H1 (cell line): ENCODE measurements around the gene PNRC1. TPM values are rescaled to one million over a fixed set of nuclear protein-coding genes. Genes with fewer than 3 reads are reported as not detected.

Experiments
- CTCF ChIA-PET: fragments of 300-600 bp; sonication (Branson Sonifier 250); formaldehyde crosslinking; loops from one replicate; lab custom pipeline; 2021; ENCODE audit not compliant: partially characterized antibody; lab: Charles Lee
- POLR2A ChIA-PET: fragments of 300-600 bp; sonication (Branson Sonifier 250); formaldehyde crosslinking; loops from one replicate; lab custom pipeline; 2021; ENCODE audit warnings: inconsistent platforms; ENCODE audit not compliant: partially characterized antibody; lab: Charles Lee
- DNase-seq, 2 experiments: peaks; one replicate each; pipeline versions ENCODE4 v3.0.0 to v3.0.0-alpha.2; 2010 to 2022; ENCODE audit warnings: low spot score in 2 of 2, low read depth in 1 of 2, mixed read lengths in 1 of 2
- FAIRE-seq: peaks from 2 replicates; lab custom pipeline; 2011; peaks lifted over from hg19 to GRCh38; lab: Jason Lieb, UNC
- H2AFZ ChIP-seq: 2 replicates; pipeline ENCODE4 v1.8.1; 2012; ENCODE audit warnings: low read length, inconsistent platforms
- H2AK5ac ChIP-seq: 2 replicates; pipeline ENCODE4 v1.6.1; 2013; ENCODE audit warnings: low read depth, low read length
- H2BK120ac ChIP-seq: replicated peaks from 2 replicates; pipeline ENCODE3; 2013; ENCODE audit warnings: low read depth, low read length, inconsistent platforms
- H2BK12ac ChIP-seq: 2 replicates; pipeline ENCODE4 v1.6.1; 2013; ENCODE audit warnings: low read depth, low read length
- H2BK15ac ChIP-seq: 2 replicates; pipeline ENCODE4 v1.6.1; 2013; ENCODE audit warnings: low read length
- H2BK20ac ChIP-seq: 2 replicates; pipeline ENCODE4 v1.6.1; 2013; ENCODE audit warnings: low read length
- H2BK5ac ChIP-seq: 2 replicates; pipeline ENCODE4 v1.6.1; 2013; ENCODE audit warnings: low read depth, low read length
- H3K14ac ChIP-seq: 2 replicates; pipeline ENCODE4 v1.6.1; 2013; ENCODE audit warnings: inconsistent platforms; ENCODE audit not compliant: insufficient read length
- H3K18ac ChIP-seq: 2 replicates; pipeline ENCODE4 v1.6.1; 2013; ENCODE audit warnings: low read length; ENCODE audit errors: extremely low read depth
- H3K23ac ChIP-seq: 2 replicates; pipeline ENCODE4 v1.6.1; 2013; ENCODE audit warnings: inconsistent platforms; ENCODE audit not compliant: insufficient read length
- H3K23me2 ChIP-seq: 2 replicates; pipeline ENCODE4 v1.6.1; 2013; ENCODE audit warnings: low read depth, low read length
- H3K27ac ChIP-seq: 2 replicates; pipeline ENCODE4 v1.6.1; 2011; ENCODE audit warnings: low read depth, low read length, inconsistent platforms
- H3K27me3 ChIP-seq, 4 experiments: replicated peaks in 1 of 4; 1 replicate in 1 of 4; 2 replicates in 3 of 4; pipeline versions ENCODE4 v1.6.1 to v1.8.1; 2011 to 2013; ENCODE audit warnings: low read length in 3 of 4, mild to moderate bottlenecking in 3 of 4, inconsistent platforms in 2 of 4, mixed read lengths in 2 of 4, moderate library complexity in 1 of 4; ENCODE audit not compliant: control insufficient read depth in 3 of 4, insufficient read depth in 3 of 4; ENCODE audit errors: extremely low read depth in 1 of 4
- H3K36me3 ChIP-seq, 4 experiments: 2 replicates each; pipeline versions ENCODE4 v1.6.1 to v1.8.1; 2011 to 2013; ENCODE audit warnings: mild to moderate bottlenecking in 4 of 4, low read length in 3 of 4, moderate library complexity in 2 of 4, control low read depth in 1 of 4, inconsistent platforms in 1 of 4; ENCODE audit not compliant: insufficient read depth in 4 of 4, control insufficient read depth in 2 of 4
- H3K4ac ChIP-seq: replicated peaks from 2 replicates; pipeline ENCODE3; 2013; ENCODE audit warnings: low read length, low read depth, mixed read lengths, inconsistent platforms; ENCODE audit not compliant: insufficient read length
- H3K4me1 ChIP-seq, 4 experiments: replicated peaks in 1 of 4; 1 replicate in 1 of 4; 2 replicates in 3 of 4; pipeline versions ENCODE4 v1.6.1 to v1.8.1; 2011 to 2013; ENCODE audit warnings: low read length in 3 of 4, inconsistent platforms in 2 of 4, mixed read lengths in 1 of 4; ENCODE audit not compliant: insufficient read depth in 4 of 4, control insufficient read depth in 3 of 4
- H3K4me2 ChIP-seq, 2 experiments: 2 replicates each; pipeline versions ENCODE4 v1.6.1 to v1.8.1; 2011 to 2013; ENCODE audit warnings: low read depth in 2 of 2, low read length in 2 of 2, control low read depth in 1 of 2, inconsistent platforms in 1 of 2, mild to moderate bottlenecking in 1 of 2; ENCODE audit not compliant: insufficient read depth in 1 of 2
- H3K4me3 ChIP-seq, 4 experiments: fragments of 200-600, 300-600 bp in 1 of 4; sonication (generic), shearing (Covaris generic), sonication (Bioruptor Twin) in 1 of 4; 2 replicates each; pipeline versions ENCODE4 v1.5.1 to v1.8.1; 2011 to 2016; ENCODE audit warnings: low read length in 4 of 4, low read depth in 3 of 4, control low read depth in 2 of 4, inconsistent platforms in 2 of 4, mild to moderate bottlenecking in 2 of 4, mixed read lengths in 1 of 4, moderate library complexity in 1 of 4; ENCODE audit not compliant: insufficient read depth in 2 of 4; ENCODE audit errors: extremely low read depth in 1 of 4
- H3K56ac ChIP-seq: replicated peaks from 2 replicates; pipeline ENCODE3; 2013; ENCODE audit warnings: low read depth, mild to moderate bottlenecking, mixed read lengths, low read length, inconsistent platforms; ENCODE audit not compliant: insufficient read length
- H3K79me1 ChIP-seq: 2 replicates; pipeline ENCODE4 v1.6.1; 2013; ENCODE audit warnings: low read depth, low read length, control low read depth
- H3K79me2 ChIP-seq, 2 experiments: 2 replicates each; pipeline versions ENCODE4 v1.6.1 to v1.8.1; 2012 to 2013; ENCODE audit warnings: low read length in 2 of 2, mild to moderate bottlenecking in 2 of 2, inconsistent platforms in 1 of 2; ENCODE audit not compliant: insufficient read depth in 2 of 2, control insufficient read depth in 1 of 2
- H3K9ac ChIP-seq, 4 experiments: replicated peaks in 1 of 4; 1 replicate in 1 of 4; 2 replicates in 3 of 4; pipeline versions ENCODE4 v1.6.1 to v1.8.1; 2011 to 2013; ENCODE audit warnings: low read depth in 3 of 4, low read length in 3 of 4, control low read depth in 2 of 4, mild to moderate bottlenecking in 2 of 4, moderate library complexity in 2 of 4, inconsistent platforms in 1 of 4; ENCODE audit errors: extremely low read depth in 1 of 4
- H3K9me3 ChIP-seq, 2 experiments: 2 replicates each; pipeline versions ENCODE4 v1.6.1 to v1.8.1; 2012 to 2013; ENCODE audit warnings: mild to moderate bottlenecking in 2 of 2, moderate library complexity in 2 of 2, control low read depth in 1 of 2, inconsistent platforms in 1 of 2, low read depth in 1 of 2, low read length in 1 of 2, mixed read lengths in 1 of 2; ENCODE audit not compliant: insufficient read depth in 2 of 2
- H4K20me1 ChIP-seq, 2 experiments: replicated peaks in 1 of 2; 2 replicates each; pipeline versions ENCODE3 to v1.8.1; 2011 to 2013; ENCODE audit warnings: inconsistent platforms in 2 of 2, low read length in 2 of 2, mild to moderate bottlenecking in 1 of 2; ENCODE audit not compliant: insufficient read depth in 2 of 2, control insufficient read depth in 1 of 2
- H4K5ac ChIP-seq: 2 replicates; pipeline ENCODE4 v1.6.1; 2013; ENCODE audit warnings: low read length, low read depth, mixed read lengths, inconsistent platforms; ENCODE audit not compliant: insufficient read length
- H4K8ac ChIP-seq: 2 replicates; pipeline ENCODE4 v1.8.0; 2013; ENCODE audit warnings: mild to moderate bottlenecking, moderate library complexity, low read length, inconsistent platforms; ENCODE audit not compliant: insufficient read depth; ENCODE audit errors: extremely low read depth
- H4K91ac ChIP-seq: replicated peaks from 2 replicates; pipeline ENCODE3; 2013; ENCODE audit warnings: low read length, mixed read lengths, inconsistent platforms; ENCODE audit not compliant: insufficient read length
- BCL11A ChIP-seq, 2 experiments: IDR thresholded peaks; one replicate each; pipeline ENCODE4 v1.6.1; 2011; ENCODE audit warnings: low read depth in 2 of 2, low read length in 2 of 2, mild to moderate bottlenecking in 2 of 2
- CHD2 ChIP-seq: IDR thresholded peaks from 2 replicates; pipeline ENCODE4 v1.6.1; 2012; ENCODE audit warnings: low read length, improper control_type of control experiment
- EP300 ChIP-seq, 2 experiments: IDR thresholded peaks; 1 replicate in 1 of 2; 2 replicates in 1 of 2; pipeline ENCODE4 v1.6.1; 2011 to 2012; ENCODE audit warnings: low read depth in 2 of 2, low read length in 2 of 2, mild to moderate bottlenecking in 2 of 2, borderline replicate concordance in 1 of 2, inconsistent platforms in 1 of 2, moderate library complexity in 1 of 2
- KDM4A ChIP-seq: IDR thresholded peaks from one replicate; pipeline ENCODE4 v1.7.1; 2012; ENCODE audit warnings: low read depth, mild to moderate bottlenecking, moderate library complexity, low read length, inconsistent platforms; ENCODE audit not compliant: severe bottlenecking
- NANOG ChIP-seq: IDR thresholded peaks from 2 replicates; pipeline ENCODE4 v1.6.1; 2011; ENCODE audit warnings: low read length, low read depth, mild to moderate bottlenecking, inconsistent platforms; ENCODE audit not compliant: insufficient read depth, poor library complexity, severe bottlenecking
- SUZ12 ChIP-seq: fragments of 200-600 bp; sonication (generic); IDR thresholded peaks from 2 replicates; pipeline ENCODE4 v1.6.1; 2012; ENCODE audit warnings: mild to moderate bottlenecking, inconsistent platforms, low read length, moderate library complexity, mixed read lengths
- TAF1 ChIP-seq: IDR thresholded peaks from 2 replicates; pipeline ENCODE4 v1.6.1; 2011; ENCODE audit warnings: mild to moderate bottlenecking, low read depth, low read length
- TBP ChIP-seq: IDR thresholded peaks from 2 replicates; pipeline ENCODE4 v1.6.1; 2011; ENCODE audit warnings: low read depth, low read length, improper control_type of control experiment
- TCF12 ChIP-seq: IDR thresholded peaks from 2 replicates; pipeline ENCODE4 v1.6.1; 2011; ENCODE audit warnings: low read depth, mild to moderate bottlenecking, low read length
- WGBS, 2 experiments: shearing (Covaris generic) in 1 of 2; methylation state at CpG; one replicate each; pipeline versions ENCODE4 v1.1.6 to v1.1.7; 2013 to 2015; ENCODE audit warnings: low lambda C conversion rate in 2 of 2, mixed read lengths in 2 of 2, inconsistent platforms in 1 of 2, low coverage in 1 of 2, missing lambda C conversion rate in 1 of 2; ENCODE audit not compliant: insufficient replicate concordance in 2 of 2, insufficient coverage in 1 of 2, insufficient read length in 1 of 2; ENCODE audit errors: extremely low coverage in 1 of 2, missing lambda C conversion rate in 1 of 2; 5-methylcytosine and 5-hydroxymethylcytosine counted together
- polyA plus RNA-seq, 7 experiments: library from polyadenylated mRNA; depleted of rRNA in 3 of 7; stranded (reverse) in 5 of 7; unstranded in 2 of 7; fragments of >200 nt in 5 of 7; fragments of 200-250 nt in 2 of 7; gene quantifications; 1 replicate in 5 of 7; 2 replicates in 1 of 7; 4 replicates in 1 of 7; pipeline versions ENCODE4 v1.2.1 to v1.2.3, GENCODE V29; 2011 to 2013; ENCODE audit warnings: missing spikeins in 2 of 7, mixed read lengths in 2 of 7
- total RNA-seq: library from RNA; stranded (reverse); fragmentation: NEBNext Ultra II Directional; extraction: Animal tissue kit (Norgen Biotek cat#: 25700); gene quantifications from 2 replicates; pipeline ENCODE4 v1.2.1, GENCODE V29; 2021

Gene PNRC1
- total and polyA plus RNA-seq, 2 of the 8 experiments (the other 6 are each of a cell fraction or from before 2014, with no cell fraction given) = 6.3 to 48.5 TPM

DNA sequence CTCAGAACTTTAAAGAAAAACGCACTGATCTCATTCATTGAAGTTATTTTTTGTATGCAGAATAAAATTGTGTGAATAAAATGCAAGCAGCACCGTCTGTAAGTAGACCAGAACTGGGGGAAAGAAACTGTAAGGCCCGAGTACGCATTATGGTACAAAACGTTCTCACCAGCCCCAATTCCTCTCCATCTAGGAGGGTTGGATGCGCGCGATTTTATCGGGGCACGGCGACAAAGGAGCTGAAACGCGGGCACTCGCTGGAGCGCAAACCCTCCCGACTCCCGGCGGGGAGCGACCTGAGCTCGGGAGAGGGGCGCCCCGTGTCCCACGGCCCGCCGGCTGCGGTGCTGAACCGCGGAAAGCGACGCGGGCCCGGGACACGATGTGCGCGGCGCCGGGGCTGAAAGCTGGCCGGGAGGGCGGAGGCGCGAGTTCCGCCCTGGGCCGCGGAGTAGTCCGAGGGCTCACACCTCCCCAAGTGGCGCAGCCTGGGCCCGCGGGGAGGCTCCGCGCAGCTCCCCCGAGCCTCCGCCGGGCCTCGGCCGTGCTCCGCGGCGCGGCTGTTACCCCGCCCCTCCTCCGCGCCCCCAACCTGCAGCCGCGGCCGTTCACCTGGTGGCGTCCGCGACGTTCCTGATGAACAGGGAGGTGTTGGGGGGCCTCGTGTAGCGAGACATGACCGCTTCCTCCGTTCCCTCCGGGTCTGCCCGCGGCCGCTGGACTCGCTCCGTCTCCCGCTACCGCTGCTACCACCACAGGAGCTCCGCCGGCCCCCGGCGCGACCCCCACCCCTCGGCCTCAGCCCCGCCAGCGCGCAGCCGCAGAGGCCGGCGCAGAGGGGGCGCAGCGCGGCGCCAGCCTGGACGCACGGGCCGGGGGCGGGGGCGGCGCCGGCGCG, 36.9 kb downstream of the PNRC1 start, which contains the start of gene SRSF12:
Gene SRSF12 (minus strand): TSS at position 861 of the 898 bp plus-strand sequence. CDS start 184 bp downstream, at position 677.
- no peak within 1 kb of the TSS for H2AK5ac ChIP-seq
- POLR2A ChIA-PET = interaction anchor here (0.5 to 1.9 kb wide), 9 partner anchors 14 to 298 kb away, joined by 3 to 7 read pairs (median 4); partner anchors contain the start of genes PM20D2, PNRC1 and UBE2J1
- H3K27me3 ChIP-seq = peaks cover 7 to 28% (median 15%) of the 10 kb centered on the region in 4 experiments
- no peak within 1 kb of the TSS for H2BK5ac ChIP-seq
- no peak within 1 kb of the TSS for H2BK12ac ChIP-seq
- peak within 1 kb of the TSS; percentile 74 for H4K91ac ChIP-seq
- peak in 1 of 2 experiments; percentile 80 for DNase-seq
- CTCF ChIA-PET = interaction anchor here (0.5 to 5.1 kb wide), 11 partner anchors 9 to 517 kb away, joined by 3 to 43 read pairs (median 4); partner anchors contain the start of gene PNRC1
- H2BK20ac ChIP-seq = no peak within 1 kb of the TSS
- H3K4me1 ChIP-seq = no peaks in the 10 kb centered on the region
- H3K79me1 ChIP-seq = no peaks in the 10 kb centered on the region; the same call in 1 of the 2 replicates
- peak within 1 kb of the TSS; percentile 80 to 87 (median 81) for H3K4me3 ChIP-seq
- peaks cover 4% of the 10 kb centered on the region; the same call in 1 of the 2 replicates for H3K23me2 ChIP-seq
- peak within 1 kb of the TSS; percentile 60 to 76 (median 71); a peak in 6 of 7 replicates for H3K9ac ChIP-seq
- no peak within 1 kb of the TSS for H3K56ac ChIP-seq
- no peak within 1 kb of the TSS for H2BK120ac ChIP-seq
- no peak within 1 kb of the TSS; the same call in 1 of the 2 replicates for H3K27ac ChIP-seq
- H3K14ac ChIP-seq = no peak within 1 kb of the TSS
- no peaks in the 10 kb centered on the region for H3K9me3 ChIP-seq
- H3K79me2 ChIP-seq = no peaks in the 10 kb centered on the region; a peak in 1 of 4 replicates
- H3K23ac ChIP-seq = no peak within 1 kb of the TSS
- H3K36me3 ChIP-seq = no peaks in the 10 kb centered on the region
- H4K20me1 ChIP-seq = no peaks in the 10 kb centered on the region
- peak within 1 kb of the TSS; percentile 69 to 79 for H3K4me2 ChIP-seq
- H3K4ac ChIP-seq = no peak within 1 kb of the TSS
- peak within 1 kb of the TSS; percentile 60 for H4K5ac ChIP-seq
- FAIRE-seq = peak; percentile 57
- peak within 1 kb of the TSS; percentile 66; the same call in 1 of the 2 replicates for H2AFZ ChIP-seq
- H3K18ac ChIP-seq = peak within 1 kb of the TSS; percentile 71
- 2% methylated on average over 60 of the region's 106 CpGs; no CpG with 5 or more reads in 1 of the 2 experiments for WGBS, 2 experiments
- H2BK15ac ChIP-seq = no peak within 1 kb of the TSS
- H4K8ac ChIP-seq = peak within 1 kb of the TSS; percentile 95
- no peak for TF ChIP-seq NANOG
- TF ChIP-seq KDM4A = peak; percentile 95
- TF ChIP-seq TAF1 = peak; percentile 42
- TF ChIP-seq CHD2 = no peak
- TF ChIP-seq EP300 (IDR thresholded peaks at IDR 0.05; ENCODE audit: borderline replicate concordance in 1 of 2, low read depth in 2 of 2, low read length in 2 of 2) = no peak
- TF ChIP-seq TCF12 = no peak
- peak; percentile 35 for TF ChIP-seq SUZ12
- no peak for TF ChIP-seq TBP
- no peak for TF ChIP-seq BCL11A (IDR thresholded peaks at IDR 0.05; ENCODE audit: low read depth in 2 of 2, low read length in 2 of 2)
